CD4-positive, alpha-beta memory T cell (primary cell): ENCODE results near the gene MATK. TPM values are rescaled to one million over a fixed set of nuclear protein-coding genes. Genes with fewer than 3 reads are reported as not detected.
"Not testable (repeated sequence)": the region's sequence is repeated elsewhere in the genome, so short reads cannot be mapped to it uniquely, and the experiment has no call there.

Experiments used
- CTCF ChIA-PET: fragments of 350-600 bp; sonication (Branson Sonifier 250); formaldehyde crosslinking; loops from one replicate; lab custom pipeline; 2021; ENCODE audit warnings: inconsistent platforms; ENCODE audit not compliant: partially characterized antibody; lab: Charles Lee
- POLR2A ChIA-PET: fragments of 350-600 bp; sonication (Branson Sonifier 250); formaldehyde crosslinking; loops from one replicate; lab custom pipeline; 2021; ENCODE audit not compliant: partially characterized antibody; lab: Charles Lee
- DNase-seq, 5 donors: peaks; one replicate each; pipeline versions ENCODE4 v3.0.0 to v3.0.0-alpha.2; 2020 to 2022; ENCODE audit warnings: mixed read lengths in 1 of 5
- H3K27ac ChIP-seq: one replicate; pipeline ENCODE4 v1.7.0; 2013; ENCODE audit warnings: low read depth, low read length
- H3K27me3 ChIP-seq: 2 replicates; pipeline ENCODE4 v1.7.0; 2013; ENCODE audit warnings: mild to moderate bottlenecking, low read length, moderate library complexity; ENCODE audit not compliant: insufficient read depth
- H3K36me3 ChIP-seq: 2 replicates; pipeline ENCODE4 v1.7.0; 2013; ENCODE audit warnings: mild to moderate bottlenecking, low read length, moderate library complexity; ENCODE audit not compliant: insufficient read depth
- H3K4me1 ChIP-seq: 2 replicates; pipeline ENCODE4 v1.7.0; 2013; ENCODE audit warnings: mild to moderate bottlenecking, low read length, moderate library complexity; ENCODE audit not compliant: insufficient read depth
- H3K4me3 ChIP-seq, 2 donors: one replicate each; pipeline ENCODE4 v1.7.0; 2013; ENCODE audit warnings: low read length in 2 of 2, mild to moderate bottlenecking in 1 of 2
- H3K9me3 ChIP-seq, 2 donors: one replicate each; pipeline ENCODE4 v1.7.0; 2013; ENCODE audit warnings: low read length in 2 of 2, control low read depth in 1 of 2; ENCODE audit not compliant: control insufficient read depth in 1 of 2
- H3K27ac Mint-ChIP-seq, 7 donors: one replicate each; pipeline ENCODE4 v1.8.0; 2020 to 2021; ENCODE audit warnings: mixed read lengths in 7 of 7, mild to moderate bottlenecking in 6 of 7, inconsistent platforms in 3 of 7, moderate library complexity in 3 of 7
- H3K27me3 Mint-ChIP-seq, 2 donors: one replicate each; pipeline ENCODE4 v1.8.0; 2020 to 2021; ENCODE audit warnings: mixed read lengths in 2 of 2
- H3K36me3 Mint-ChIP-seq, 2 donors: one replicate each; pipeline ENCODE4 v1.8.0; 2020 to 2021; ENCODE audit warnings: mixed read lengths in 2 of 2, inconsistent platforms in 1 of 2, mild to moderate bottlenecking in 1 of 2
- H3K4me1 Mint-ChIP-seq, 4 donors: one replicate each; pipeline ENCODE4 v1.8.0; 2020 to 2021; ENCODE audit warnings: mixed read lengths in 4 of 4, mild to moderate bottlenecking in 1 of 4
- H3K4me3 Mint-ChIP-seq, 8 donors: one replicate each; pipeline ENCODE4 v1.8.0; 2020 to 2021; ENCODE audit warnings: mixed read lengths in 8 of 8, mild to moderate bottlenecking in 7 of 8, moderate library complexity in 6 of 8, inconsistent platforms in 3 of 8
- H3K9me3 Mint-ChIP-seq, 8 donors: one replicate each; pipeline ENCODE4 v1.8.0; 2020 to 2021; ENCODE audit warnings: mixed read lengths in 8 of 8, mild to moderate bottlenecking in 5 of 8, inconsistent platforms in 3 of 8, moderate library complexity in 1 of 8
- intact Hi-C: fragments of 100-400 bp; cut with micrococcal nuclease; formaldehyde crosslinking; loops from one replicate; pipeline ENCODE4 v1.15.1; 2023
- polyA plus RNA-seq, 2 donors: library from polyadenylated mRNA; unstranded; fragments of 300-500 nt; fragmentation: Illumina TruSeq; gene quantifications; one replicate each; pipeline ENCODE4 v1.2.3, GENCODE V29; 2021
- total RNA-seq, 2 experiments: library from RNA; stranded (reverse); gene quantifications; one replicate each; pipeline ENCODE4 v1.2.3, GENCODE V29; 2021

Gene MATK
- total and polyA plus RNA-seq, 4 experiments from 2014 or later, result 7.2 to 27.7 (median 14.5) TPM

DNA sequence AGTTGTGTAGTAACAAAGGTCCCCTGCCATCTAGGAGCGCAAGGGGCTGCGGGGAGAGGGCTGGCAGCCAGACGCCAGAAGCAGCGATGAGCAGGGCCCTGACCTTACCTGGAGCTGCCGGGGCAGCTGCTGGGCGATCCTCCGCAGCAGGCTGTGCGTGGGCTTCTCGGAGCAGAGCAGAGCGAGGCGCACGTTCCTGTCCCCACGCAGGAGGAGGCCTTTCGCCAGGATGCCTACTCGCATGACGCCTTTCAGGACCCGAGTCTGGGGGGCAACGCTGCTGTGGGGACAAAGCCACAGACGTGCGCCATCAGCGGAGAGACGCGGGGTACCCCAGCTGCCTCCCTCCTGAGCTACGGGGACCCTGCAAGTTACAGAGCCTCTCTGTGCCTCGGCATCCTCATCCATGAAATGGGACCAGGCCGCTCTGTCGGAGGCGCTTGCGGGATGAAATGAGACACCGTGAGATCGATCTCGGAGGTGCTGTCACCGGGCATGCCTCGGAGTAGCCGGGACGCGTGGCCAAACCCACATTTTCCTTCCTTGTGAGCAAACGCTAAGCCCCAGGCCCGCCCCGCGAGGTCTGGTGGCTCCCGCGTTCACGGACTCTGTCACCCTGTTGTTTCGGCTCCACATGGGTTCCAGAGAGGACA, 30.5 kb upstream of the MATK start:
- Histone ChIP-seq H3K9me3 (no peaks in the 10 kb centered on the region), H3K36me3 (no peaks in the 10 kb centered on the region), H3K4me1 (peaks cover 40% of the 10 kb centered on the region), H3K27ac (no peak overlapping the region), H3K27me3 (no peaks in the 10 kb centered on the region), H3K4me3 (no peak overlapping the region)
- Mint-ChIP-seq H3K27ac (no peak overlapping the region), H3K4me3 (no peak overlapping the region), H3K4me1 (peaks cover 28 to 57% (median 40%) of the 10 kb centered on the region in 4 donors), H3K9me3 (peaks cover 0 to 3% (median 0%) of the 10 kb centered on the region in 8 donors), H3K27me3 (no peaks in the 10 kb centered on the region), H3K36me3 (no peaks in the 10 kb centered on the region)
- ChIA-PET POLR2A (no interaction called here), CTCF (interaction anchor here (0.7 to 2.7 kb wide), 3 partner anchors 36 to 55 kb away, joined by 3 to 17 read pairs (median 7); partner anchors contain the start of genes APBA3 and MRPL54)
- intact Hi-C loops, result no loop called here
- no peak for DNase-seq

- H3K36me3 Mint-ChIP-seq, H3K36me3 ChIP-seq, H3K27me3 ChIP-seq, H3K9me3 ChIP-seq, H3K4me3 Mint-ChIP-seq, intact Hi-C loops, H3K27me3 Mint-ChIP-seq, H3K9me3 Mint-ChIP-seq, DNase-seq, H3K4me3 ChIP-seq, POLR2A ChIA-PET, H3K27ac ChIP-seq: not testable (repeated sequence)
- CTCF ChIA-PET, result interaction anchor here (1.6 kb wide), 1 partner anchor 54 kb away, joined by 7 read pairs; the partner anchor contains the start of gene MRPL54
- Mint-ChIP-seq H3K27ac (peak overlapping the region in 1 of 7 donors; percentile 29), H3K4me1 (peaks cover 28 to 52% (median 38%) of the 10 kb centered on the region in 4 donors)
- H3K4me1 ChIP-seq, result peaks cover 40% of the 10 kb centered on the region
Observed at GRCh38 chr19:3816148-3816547, 30.0 kb upstream of the MATK start.

GRCh38 chr19:3814648-3815047, 28.5 kb upstream of the MATK start:
- no peaks in the 10 kb centered on the region for H3K9me3 ChIP-seq
- intact Hi-C loops, result no loop called here
- peak overlapping the region in 6 of 8 donors; percentile 33 to 80 (median 48) for H3K4me3 Mint-ChIP-seq
- H3K36me3 ChIP-seq, result no peaks in the 10 kb centered on the region
- CTCF ChIA-PET, result interaction anchor here (0.7 kb wide), 1 partner anchor 52 kb away, joined by 4 read pairs; the partner anchor contains the start of gene MRPL54
- peaks cover 25 to 50% (median 38%) of the 10 kb centered on the region in 4 donors for H3K4me1 Mint-ChIP-seq
- no peak overlapping the region for H3K4me3 ChIP-seq
- POLR2A ChIA-PET, result no interaction called here
- peaks cover 0 to 3% (median 0%) of the 10 kb centered on the region in 8 donors for H3K9me3 Mint-ChIP-seq
- peak overlapping the region in 6 of 7 donors; percentile 89 to 95 (median 90) for H3K27ac Mint-ChIP-seq
- H3K27ac ChIP-seq, result no peak overlapping the region
- no peak for DNase-seq
- H3K27me3 ChIP-seq, result no peaks in the 10 kb centered on the region
- H3K36me3 Mint-ChIP-seq, result no peaks in the 10 kb centered on the region
- H3K4me1 ChIP-seq, result peaks cover 40% of the 10 kb centered on the region
- no peaks in the 10 kb centered on the region for H3K27me3 Mint-ChIP-seq

DNA sequence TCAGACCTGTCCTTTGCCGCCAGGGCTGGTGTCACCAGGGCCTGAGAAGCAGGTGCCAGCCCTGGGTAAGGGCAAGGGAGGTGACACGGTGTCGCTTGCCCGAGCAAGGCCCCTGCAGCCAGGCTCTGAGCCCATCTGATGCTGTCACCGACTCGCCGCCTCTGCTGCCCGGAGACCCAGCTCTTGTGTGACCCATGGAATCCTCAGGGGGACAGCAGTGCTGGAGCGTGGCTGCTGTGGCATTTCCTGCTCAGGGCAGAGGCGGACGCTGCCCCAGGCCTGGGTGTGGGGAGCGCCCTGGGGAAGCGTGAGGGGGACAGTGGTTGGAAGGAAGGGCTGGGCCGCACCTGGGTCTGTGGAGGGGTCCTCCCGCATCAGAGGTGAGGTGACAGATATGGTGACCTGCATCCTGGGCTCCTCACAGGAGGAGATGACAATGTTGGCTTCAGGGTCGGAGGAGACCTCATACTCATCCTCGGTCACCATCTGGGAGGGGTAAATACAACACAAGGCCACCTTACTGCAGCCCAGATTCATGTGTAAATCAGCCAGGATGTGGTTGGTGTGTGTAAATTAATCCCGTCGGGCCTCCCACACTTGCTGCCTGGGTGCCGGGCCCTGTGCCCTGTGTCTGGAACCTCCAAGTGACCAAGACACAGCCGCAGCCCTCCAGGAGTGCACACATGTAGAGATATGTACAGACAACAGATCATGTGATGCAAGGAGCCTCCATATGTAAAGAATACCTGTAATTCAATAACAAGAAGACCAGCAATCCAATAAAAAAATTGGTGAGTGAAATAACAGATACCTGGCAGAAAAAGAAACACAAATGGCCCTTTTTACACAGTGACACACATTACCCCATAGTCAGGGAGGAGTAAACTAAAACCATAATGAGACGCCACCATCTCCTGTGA, 27.6 kb upstream of the MATK start:
- Histone ChIP-seq H3K27me3 (no peaks in the 10 kb centered on the region), H3K9me3 (no peaks in the 10 kb centered on the region), H3K27ac (peak overlapping the region; percentile 57), H3K36me3 (no peaks in the 10 kb centered on the region), H3K4me1 (peaks cover 38% of the 10 kb centered on the region), H3K4me3 (no peak overlapping the region)
- POLR2A ChIA-PET, result interaction anchor here (0.5 to 3.4 kb wide), 3 partner anchors 16 to 174 kb away, joined by 3 to 46 read pairs (median 30); partner anchors contain the start of genes APBA3 and MRPL54
- DNase-seq, result peak in 1 of 5 donors; percentile 42
- CTCF ChIA-PET, result interaction anchor here (0.7 to 3.3 kb wide), 5 partner anchors 8 to 376 kb away, joined by 3 to 27 read pairs (median 4); partner anchors contain the start of gene MRPL54
- Mint-ChIP-seq H3K27ac (peak overlapping the region; percentile 87 to 95 (median 89)), H3K4me3 (peak overlapping the region in 7 of 8 donors; percentile 26 to 80 (median 50)), H3K27me3 (no peaks in the 10 kb centered on the region), H3K9me3 (peaks cover 0 to 3% (median 0%) of the 10 kb centered on the region in 8 donors), H3K4me1 (peaks cover 25 to 47% (median 38%) of the 10 kb centered on the region in 4 donors), H3K36me3 (no peaks in the 10 kb centered on the region)
- intact Hi-C loops, result loop anchor here (2.0 kb wide), 1 partner anchor 51 kb away; the partner anchor contains the start of gene MRPL54

DNA sequence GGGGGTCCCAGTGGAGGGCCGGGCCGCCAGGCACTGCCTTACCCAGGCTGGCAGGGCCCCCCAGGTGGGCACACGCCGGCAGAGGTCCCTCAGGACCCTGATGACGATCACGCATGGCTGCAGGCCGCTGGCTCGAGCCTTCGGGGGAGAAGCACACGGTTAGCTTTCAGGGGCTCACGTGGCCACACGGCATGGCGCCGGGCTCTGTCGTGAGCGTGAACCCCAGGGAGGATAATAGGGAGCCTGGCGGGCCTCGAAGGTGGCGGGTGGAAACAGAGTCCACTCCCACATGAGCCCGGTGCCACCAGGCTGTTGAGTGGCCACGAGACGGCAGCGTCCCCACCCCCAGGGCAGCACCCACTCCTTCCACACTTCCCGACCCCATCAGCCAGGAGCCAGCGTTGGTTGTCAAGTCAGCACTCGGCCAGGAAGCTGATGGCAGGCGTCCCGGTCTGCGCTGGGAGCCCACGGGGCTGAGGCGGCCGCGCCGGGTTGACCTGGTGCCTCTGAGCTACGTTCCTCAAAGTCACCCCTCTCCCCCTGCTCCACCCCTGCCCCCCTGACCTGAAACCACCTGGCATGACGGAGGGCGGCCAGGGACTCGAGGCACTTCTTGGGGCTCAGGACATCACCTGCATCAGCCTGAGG, 24.7 kb upstream of the MATK start:
- no peak overlapping the region for H3K4me3 ChIP-seq
- Mint-ChIP-seq H3K36me3 (no peaks in the 10 kb centered on the region), H3K27ac (peak overlapping the region in 2 of 7 donors; percentile 8 to 61), H3K27me3 (no peaks in the 10 kb centered on the region), H3K4me1 (peaks cover 26 to 48% (median 35%) of the 10 kb centered on the region in 4 donors), H3K4me3 (no peak overlapping the region), H3K9me3 (peaks cover 0 to 3% (median 0%) of the 10 kb centered on the region in 8 donors)
- POLR2A ChIA-PET, result interaction anchor here (3.4 kb wide), 1 partner anchor 49 kb away, joined by 46 read pairs; the partner anchor contains the start of genes APBA3 and MRPL54
- CTCF ChIA-PET, result interaction anchor here (3.3 kb wide), 1 partner anchor 48 kb away, joined by 17 read pairs; the partner anchor contains the start of gene MRPL54
- peak in 1 of 5 donors; percentile 31 for DNase-seq
- H3K4me1 ChIP-seq, result peaks cover 33% of the 10 kb centered on the region
- no peaks in the 10 kb centered on the region for H3K27me3 ChIP-seq
- no peaks in the 10 kb centered on the region for H3K36me3 ChIP-seq
- H3K9me3 ChIP-seq, result no peaks in the 10 kb centered on the region
- H3K27ac ChIP-seq, result no peak overlapping the region
- intact Hi-C loops, result no loop called here

- H3K4me3 ChIP-seq, result no peak overlapping the region
- no peak overlapping the region for H3K27ac ChIP-seq
- H3K4me1 ChIP-seq, result peaks cover 33% of the 10 kb centered on the region
- intact Hi-C loops, result no loop called here
- H3K9me3 Mint-ChIP-seq, result peaks cover 0 to 3% (median 0%) of the 10 kb centered on the region in 8 donors
- peak overlapping the region in 2 of 7 donors; percentile 68 to 86 for H3K27ac Mint-ChIP-seq
- ChIA-PET POLR2A (no interaction called here), CTCF (interaction anchor here (1.5 to 3.3 kb wide), 2 partner anchors 8 to 47 kb away, joined by 3 to 17 read pairs; partner anchors contain the start of gene MRPL54)
- no peaks in the 10 kb centered on the region for H3K36me3 ChIP-seq
- peaks cover 26 to 50% (median 36%) of the 10 kb centered on the region in 4 donors for H3K4me1 Mint-ChIP-seq
- DNase-seq, result peak in 1 of 5 donors; percentile 19
- no peaks in the 10 kb centered on the region for H3K27me3 ChIP-seq
- no peaks in the 10 kb centered on the region for H3K27me3 Mint-ChIP-seq
- H3K4me3 Mint-ChIP-seq, result no peak overlapping the region
- H3K9me3 ChIP-seq, result no peaks in the 10 kb centered on the region
- no peaks in the 10 kb centered on the region for H3K36me3 Mint-ChIP-seq
Observed at GRCh38 chr19:3809881-3810707, 23.9 kb upstream of the MATK start.
